CD4-positive, alpha-beta T cell treated with Interleukin-21 for 1 hour (primary cell): ENCODE data around the gene NELFE.

ENCODE experiments used
- DNase-seq: peaks from one replicate; pipeline ENCODE4 v3.0.0-alpha.2; 2020

NELFE gene

GRCh38 chr6:31972709-31973350 lies 14.1 kb upstream of the NELFE start:
- DNase-seq = no peak

GRCh38 chr6:31971993-31972708 lies 13.4 kb upstream of the NELFE start, which contains the start of gene DXO:
TSS of gene DXO (minus strand) at chr6:31972138. CDS start at chr6:31971675, 463 bp downstream.
- peak; percentile 99 for DNase-seq

GRCh38 chr6:31971279-31971992 lies 12.7 kb upstream of the NELFE start:
- DNase-seq = no peak

- no peak for DNase-seq
Observed at GRCh38 chr6:31970604-31971271, 12.0 kb upstream of the NELFE start.

GRCh38 chr6:31969712-31970603 lies 11.2 kb upstream of the NELFE start:
- DNase-seq = no peak

- DNase-seq = no peak
Observed at GRCh38 chr6:31968791-31969711, 10.3 kb upstream of the NELFE start.

- DNase-seq = no peak
Observed at GRCh38 chr6:31968326-31968725, 9.6 kb upstream of the NELFE start.

- no peak for DNase-seq
Observed at GRCh38 chr6:31967926-31968320, 9.2 kb upstream of the NELFE start.

- no peak for DNase-seq
Observed at GRCh38 chr6:31966997-31967925, 8.5 kb upstream of the NELFE start.

- DNase-seq = no peak
Observed at GRCh38 chr6:31966506-31966905, 7.7 kb upstream of the NELFE start.

GRCh38 chr6:31965700-31966099 lies 6.9 kb upstream of the NELFE start:
- no peak for DNase-seq

- no peak for DNase-seq
Observed at GRCh38 chr6:31963921-31964320, 5.2 kb upstream of the NELFE start.

GRCh38 chr6:31961616-31962015 lies 2.8 kb upstream of the NELFE start:
- no peak for DNase-seq

- DNase-seq = no peak
Observed at GRCh38 chr6:31958412-31958740, 395 bp downstream of the NELFE start.

- DNase-seq = no peak
Observed at GRCh38 chr6:31956796-31957195, 2.0 kb downstream of the NELFE start.

GRCh38 chr6:31954511-31954910 lies 4.3 kb downstream of the NELFE start:
- DNase-seq = no peak

- no peak for DNase-seq
Observed at GRCh38 chr6:31952890-31953289, 5.9 kb downstream of the NELFE start.

- peak; percentile 35 for DNase-seq
Observed at GRCh38 chr6:31952140-31952805, 6.5 kb downstream of the NELFE start.

GRCh38 chr6:31949926-31950548 lies 8.7 kb downstream of the NELFE start:
- DNase-seq = no peak
